NCI-H2029 treated with DMSO at 0.1 percent for 48 hours (cell line): ENCODE results near the gene SCARB2.
"Not testable (repeated sequence)": the region's sequence is repeated elsewhere in the genome, so short reads cannot be mapped to it uniquely, and the experiment has no call there.

Experiments used
- DNase-seq: peaks from one replicate; lab custom pipeline; 2025; lab: John Stamatoyannopoulos, UW

The SCARB2 gene, protein sequence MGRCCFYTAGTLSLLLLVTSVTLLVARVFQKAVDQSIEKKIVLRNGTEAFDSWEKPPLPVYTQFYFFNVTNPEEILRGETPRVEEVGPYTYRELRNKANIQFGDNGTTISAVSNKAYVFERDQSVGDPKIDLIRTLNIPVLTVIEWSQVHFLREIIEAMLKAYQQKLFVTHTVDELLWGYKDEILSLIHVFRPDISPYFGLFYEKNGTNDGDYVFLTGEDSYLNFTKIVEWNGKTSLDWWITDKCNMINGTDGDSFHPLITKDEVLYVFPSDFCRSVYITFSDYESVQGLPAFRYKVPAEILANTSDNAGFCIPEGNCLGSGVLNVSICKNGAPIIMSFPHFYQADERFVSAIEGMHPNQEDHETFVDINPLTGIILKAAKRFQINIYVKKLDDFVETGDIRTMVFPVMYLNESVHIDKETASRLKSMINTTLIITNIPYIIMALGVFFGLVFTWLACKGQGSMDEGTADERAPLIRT

DNA sequence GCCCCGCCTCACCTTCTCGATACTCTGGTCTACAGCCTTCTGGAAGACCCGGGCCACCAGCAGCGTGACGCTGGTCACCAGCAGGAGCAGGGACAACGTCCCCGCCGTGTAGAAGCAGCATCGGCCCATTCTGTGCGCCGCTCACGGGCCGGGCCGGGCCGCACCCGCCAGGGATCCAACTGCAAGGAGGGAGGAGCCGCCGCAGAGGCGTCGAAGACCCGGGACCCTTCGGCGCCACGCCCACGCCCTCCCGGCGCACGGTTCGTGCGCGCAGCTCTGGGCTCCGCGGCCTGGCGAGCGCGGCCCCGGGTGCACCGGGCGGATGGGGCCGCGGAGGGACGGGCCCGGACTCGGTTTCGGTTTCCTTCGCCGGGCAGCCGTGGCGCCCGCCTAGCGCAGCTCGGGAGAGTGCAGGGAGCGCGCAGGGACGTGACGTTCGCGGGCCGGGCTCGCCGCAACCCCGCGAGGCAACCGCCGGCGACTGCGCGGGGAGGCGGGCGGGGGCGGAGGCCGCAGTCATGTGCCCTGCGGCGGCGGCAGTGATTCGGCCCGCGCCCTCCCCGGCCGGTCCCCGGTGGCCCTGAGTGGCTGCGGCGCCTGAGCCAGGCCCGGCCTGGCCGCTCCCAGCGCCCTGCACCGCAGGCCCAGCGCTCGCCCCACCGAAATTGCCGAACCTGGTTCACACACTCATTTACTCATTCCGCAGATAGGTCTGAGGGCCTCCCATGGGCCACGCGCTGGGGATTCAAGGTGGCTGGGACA lies at the start of gene SCARB2:
TSS of gene SCARB2 (minus strand) at position 410 of the 762 bp plus-strand sequence. CDS start at position 129, 281 bp downstream.
- peak; percentile 52 for DNase-seq

DNA sequence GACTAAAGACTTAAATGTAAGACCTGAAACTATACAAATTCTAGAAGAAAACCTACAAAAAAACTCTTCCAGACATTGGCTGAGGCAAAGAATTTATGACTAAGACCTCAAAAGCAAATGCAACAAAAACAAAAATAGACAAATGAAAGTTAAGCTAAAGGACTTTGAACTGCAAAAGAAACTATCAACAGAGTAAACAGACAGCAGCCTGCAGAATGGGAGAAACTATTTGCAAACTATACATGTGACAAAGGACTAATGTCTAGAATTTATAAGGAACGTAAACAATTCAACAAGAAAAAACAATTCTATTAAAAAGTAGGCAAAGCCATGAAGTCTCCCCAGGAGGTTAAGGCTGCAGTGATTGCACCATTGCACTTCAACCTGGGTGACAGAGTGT lies 46.9 kb upstream of the SCARB2 start:
- DNase-seq, result no peak

DNA sequence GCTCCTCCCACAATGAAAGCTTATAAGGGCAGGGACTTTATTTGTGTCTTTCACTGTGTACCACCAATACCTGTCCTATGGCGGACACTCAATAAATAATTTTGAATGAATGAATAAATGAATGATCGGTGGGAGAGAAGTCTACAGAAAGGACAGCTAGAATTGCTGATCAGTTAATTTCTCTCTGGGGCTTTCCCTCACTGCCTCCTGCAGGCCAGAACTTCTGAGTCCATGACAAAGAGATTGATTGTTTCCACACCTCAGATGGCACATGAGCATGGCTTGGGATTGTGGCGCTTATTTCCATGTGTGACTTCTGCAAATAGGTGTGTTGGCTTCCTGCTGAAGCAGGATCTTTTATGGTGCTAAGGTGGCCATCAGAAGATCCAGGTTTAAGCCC lies 44.2 kb upstream of the SCARB2 start:
- no peak for DNase-seq

DNA sequence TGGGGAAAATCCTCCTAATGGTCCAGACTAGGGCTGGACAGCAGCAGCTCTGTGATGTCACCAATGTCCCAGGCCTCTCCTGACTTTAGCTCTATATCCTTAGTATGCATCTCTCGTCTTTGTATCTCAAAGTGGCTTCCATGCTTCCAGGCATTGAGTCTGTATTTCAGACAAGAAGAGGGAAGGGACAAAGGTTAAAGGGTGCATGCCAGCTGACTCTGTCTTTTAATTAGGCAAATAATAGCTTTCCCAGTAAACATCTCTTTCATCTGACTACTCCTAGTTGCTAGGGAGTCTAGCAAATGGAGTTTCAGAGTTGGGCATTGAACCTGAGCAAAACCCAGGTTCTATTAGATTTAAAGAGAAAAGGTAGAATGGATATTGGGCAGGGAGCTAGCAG lies 43.3 kb upstream of the SCARB2 start:
- DNase-seq, result no peak

DNA sequence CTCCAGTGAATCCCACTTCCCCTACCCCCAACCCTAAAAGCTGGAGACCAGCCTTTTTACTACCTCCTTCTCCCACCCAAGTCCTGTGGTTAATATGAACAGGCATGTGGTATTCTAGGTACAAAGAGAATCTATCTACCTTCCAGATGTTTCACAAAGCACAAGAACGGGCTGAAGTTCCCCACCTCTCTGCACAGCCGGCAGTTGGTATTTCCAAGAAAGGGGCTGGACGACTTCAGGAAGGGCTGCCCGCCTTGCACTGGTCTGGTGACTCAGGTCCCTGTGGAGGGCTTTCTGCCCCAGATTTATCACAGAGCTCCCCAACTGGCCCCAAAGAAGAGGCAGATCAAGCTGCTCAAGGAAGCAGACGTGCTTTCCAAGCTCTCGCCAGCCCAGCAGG lies 42.4 kb upstream of the SCARB2 start:
- DNase-seq, result no peak

DNA sequence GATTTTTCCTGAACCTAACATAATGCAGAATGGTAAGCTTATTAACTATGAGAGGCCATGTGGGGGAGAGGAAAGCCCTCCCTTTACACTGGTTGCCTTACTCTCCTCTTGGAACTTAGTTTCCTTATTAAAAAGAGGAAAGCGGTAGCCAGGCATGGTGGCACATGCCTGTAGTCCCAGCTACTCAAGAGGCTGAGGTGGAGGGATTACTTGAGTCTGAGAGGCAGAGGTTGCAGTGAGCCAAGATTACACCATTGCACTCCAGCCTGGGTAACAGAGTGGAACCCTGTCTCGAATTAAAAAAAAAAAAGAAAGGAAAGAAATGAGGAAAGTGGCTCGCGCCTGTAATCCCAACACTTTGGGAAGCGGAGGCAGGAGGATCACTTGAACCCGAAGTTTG lies 39.9 kb upstream of the SCARB2 start:
- no peak for DNase-seq

DNA sequence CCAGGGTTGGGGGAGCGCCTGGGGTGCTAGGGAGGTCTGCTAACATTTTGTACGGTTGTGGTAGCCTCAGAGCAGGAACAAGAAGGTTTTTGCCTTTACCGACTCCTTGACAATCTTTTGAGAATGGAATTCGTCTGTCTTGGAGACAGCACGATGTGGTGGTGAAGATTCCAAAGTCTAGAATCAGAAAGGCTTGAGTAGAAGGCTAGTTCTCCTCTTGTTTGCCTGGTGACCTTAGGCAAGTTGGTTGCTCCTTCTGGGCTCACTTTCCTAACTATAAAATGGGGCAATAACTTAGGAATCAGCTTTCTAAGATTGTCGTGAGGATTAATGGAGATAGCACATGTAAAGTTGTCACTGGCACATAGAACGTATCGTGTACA lies 38.6 kb upstream of the SCARB2 start:
- no peak for DNase-seq

DNA sequence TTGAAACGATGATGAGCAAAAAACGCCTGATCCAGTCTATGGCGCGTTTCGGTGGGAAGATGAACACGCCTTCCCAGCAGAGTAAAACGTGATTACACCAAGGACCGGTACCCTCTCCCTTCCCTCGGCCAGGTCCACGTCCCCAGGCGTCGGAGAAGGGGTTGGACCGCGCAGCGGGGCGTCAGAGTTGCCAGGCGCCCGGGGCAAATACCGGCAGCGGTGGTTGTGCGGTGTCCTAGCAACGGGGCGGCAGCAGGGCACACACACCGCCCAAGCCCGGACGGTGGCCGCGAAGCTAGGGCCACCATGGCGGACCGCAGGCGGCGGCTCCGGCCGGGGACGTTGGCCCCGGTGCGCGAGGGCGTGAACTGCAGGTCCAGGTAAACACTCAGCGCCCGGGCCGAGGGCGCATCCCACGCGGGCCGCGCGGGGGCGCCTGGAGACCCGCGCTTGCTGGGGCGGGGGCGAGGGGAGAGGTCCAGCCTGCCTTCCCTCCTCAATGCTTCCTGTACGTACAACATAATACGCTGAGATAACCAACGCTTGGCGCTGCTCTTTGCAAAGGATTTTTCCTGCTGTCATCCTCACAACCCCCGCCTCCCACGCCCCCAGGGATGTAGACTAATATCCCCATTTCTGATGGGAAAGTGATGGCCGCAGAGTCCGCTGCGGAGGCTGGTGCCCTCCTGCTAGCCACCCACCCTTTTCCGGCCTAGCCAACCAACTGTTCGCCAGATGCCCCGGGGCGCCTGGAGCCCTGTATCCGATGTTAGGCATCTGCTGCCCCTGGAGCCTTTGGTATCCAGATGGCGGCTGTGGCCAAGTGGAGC lies 38.0 kb upstream of the SCARB2 start, which contains the start of gene FAM47E:
TSS of gene FAM47E (plus strand) at position 281 of the 830 bp plus-strand sequence. CDS start at position 307, 26 bp downstream.
- peak; percentile 45 for DNase-seq

DNA sequence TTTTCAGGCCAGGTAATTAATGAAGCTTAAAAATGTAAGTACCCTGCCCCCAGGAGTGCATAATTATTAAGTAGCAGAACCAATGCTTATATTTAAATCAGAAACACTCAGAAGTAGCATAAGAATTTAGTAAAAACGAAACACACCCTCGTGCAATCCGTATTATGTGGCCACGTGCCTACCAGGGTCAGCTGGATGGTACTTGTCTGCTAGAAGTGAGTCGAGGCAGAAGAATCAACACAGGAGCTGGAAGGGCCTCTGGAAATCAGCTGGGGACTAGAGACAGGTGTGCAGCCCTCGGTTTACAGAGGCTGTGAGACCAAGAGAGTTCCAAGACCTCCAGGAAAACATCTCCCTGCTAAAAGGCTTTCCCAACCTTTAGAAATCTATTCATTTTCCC lies 37.3 kb upstream of the SCARB2 start:
- DNase-seq, result no peak

DNA sequence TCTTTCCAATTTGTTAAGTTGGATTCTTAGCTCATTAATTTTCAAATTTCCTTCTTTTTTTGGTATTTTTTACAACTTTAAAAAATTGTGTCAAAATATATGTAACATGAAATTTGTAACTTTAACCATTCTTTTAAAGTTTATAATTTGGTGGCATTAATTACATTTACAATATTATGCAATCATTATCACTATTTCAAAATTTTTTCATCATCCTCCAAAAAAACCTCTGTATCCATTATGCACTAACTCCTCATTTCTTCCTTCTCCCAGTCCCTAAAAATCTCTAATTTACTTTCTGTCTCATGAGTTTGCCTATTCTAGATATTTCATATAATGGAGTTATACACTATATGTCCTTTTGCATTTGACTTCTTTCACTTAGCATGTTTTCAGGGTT lies 33.2 kb upstream of the SCARB2 start:
- DNase-seq, result no peak

DNA sequence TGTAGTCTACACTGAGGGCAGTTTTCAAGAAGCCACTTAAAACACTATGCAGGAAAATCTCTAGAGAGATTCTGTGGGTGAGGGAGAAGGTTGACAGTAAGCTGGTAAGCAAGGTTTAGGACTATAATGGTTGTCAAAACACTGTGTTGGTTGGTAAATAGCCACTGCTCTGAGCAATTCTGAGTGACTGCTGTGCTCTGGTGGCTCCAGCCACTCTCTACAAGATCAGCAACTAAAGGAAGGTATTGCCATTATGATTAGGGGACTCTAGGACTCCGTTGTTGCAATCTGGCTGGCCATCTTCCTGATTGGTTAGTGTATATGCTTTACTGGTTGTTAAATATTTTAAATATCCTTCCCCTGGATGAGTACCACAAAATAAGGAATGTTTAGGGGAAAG lies 32.4 kb upstream of the SCARB2 start:
- no peak for DNase-seq

DNA sequence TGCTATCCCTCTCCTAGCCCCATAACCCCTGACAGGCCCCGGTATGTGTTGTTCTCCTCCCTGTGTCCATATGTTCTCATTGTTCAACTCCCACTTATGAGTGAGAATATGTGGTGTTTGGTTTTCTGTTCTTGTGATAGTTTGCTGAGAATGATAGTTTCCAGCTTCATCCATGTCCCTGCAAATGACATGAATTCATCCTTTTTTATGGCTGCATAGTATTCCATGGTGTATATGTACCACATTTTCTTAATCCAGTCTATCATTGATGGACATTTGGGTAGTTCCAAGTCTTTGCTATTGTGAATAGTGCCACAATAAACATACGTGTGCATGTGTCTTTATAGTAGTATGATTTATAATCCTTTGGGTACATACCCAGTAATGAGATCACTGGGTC lies 30.3 kb upstream of the SCARB2 start:
- DNase-seq, result not testable (repeated sequence)

DNA sequence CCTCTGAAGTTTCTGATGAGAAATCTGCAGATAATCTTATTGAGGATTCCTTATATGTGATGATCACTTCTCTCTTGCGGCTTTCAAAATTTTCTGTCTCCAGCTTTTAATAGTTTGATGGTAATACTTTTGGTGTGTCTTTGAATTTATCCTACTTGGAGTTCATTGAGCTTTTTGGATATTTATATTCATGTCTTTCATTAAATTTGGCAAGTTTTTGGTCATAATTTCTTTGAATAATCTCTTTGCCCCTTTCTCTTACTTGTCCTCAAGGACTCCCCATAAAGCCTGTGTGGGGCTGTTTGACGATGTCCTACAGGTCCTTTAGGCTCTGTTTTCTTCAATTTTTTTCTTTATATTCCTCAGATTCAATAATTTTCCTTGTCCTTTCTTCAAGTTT lies 26.6 kb upstream of the SCARB2 start:
- no peak for DNase-seq

DNA sequence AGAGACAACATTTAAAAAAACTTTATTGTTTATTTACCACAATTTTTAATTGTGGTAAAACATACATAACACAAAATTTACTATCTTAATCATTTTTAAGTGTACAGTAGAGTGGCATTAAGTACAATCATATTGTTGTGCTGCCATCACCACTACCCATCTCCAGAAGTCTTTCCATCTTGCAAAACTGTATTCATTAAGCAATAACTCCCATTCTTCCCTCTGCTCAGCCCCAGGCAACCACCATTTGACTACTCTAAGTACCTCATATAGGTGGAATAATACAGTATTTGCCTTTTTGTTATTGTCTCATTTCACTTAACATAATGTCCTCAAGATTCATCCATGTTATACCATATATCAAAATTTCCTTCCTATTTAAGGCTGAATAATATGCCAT lies 25.1 kb upstream of the SCARB2 start:
- DNase-seq, result no peak

DNA sequence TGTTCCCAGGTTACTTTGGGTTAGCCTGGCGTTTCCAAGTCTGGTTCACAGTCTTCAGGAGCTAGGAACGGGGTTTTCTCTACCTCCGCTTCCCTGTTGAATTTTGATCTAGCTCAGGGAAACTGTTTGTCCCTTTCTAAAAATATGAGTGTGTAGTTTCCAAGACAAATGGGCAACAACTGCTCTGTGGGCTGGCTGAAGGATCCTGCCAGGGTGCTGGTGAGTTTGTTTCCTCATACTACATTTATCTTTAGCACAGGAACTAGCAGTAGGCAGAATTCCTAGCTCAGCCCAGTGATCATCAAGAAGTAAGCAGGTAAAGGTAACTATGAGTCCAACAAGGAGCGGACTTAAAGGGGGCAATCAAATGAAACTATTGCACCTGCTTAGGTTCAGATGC lies 24.6 kb upstream of the SCARB2 start:
- DNase-seq, result no peak

DNA sequence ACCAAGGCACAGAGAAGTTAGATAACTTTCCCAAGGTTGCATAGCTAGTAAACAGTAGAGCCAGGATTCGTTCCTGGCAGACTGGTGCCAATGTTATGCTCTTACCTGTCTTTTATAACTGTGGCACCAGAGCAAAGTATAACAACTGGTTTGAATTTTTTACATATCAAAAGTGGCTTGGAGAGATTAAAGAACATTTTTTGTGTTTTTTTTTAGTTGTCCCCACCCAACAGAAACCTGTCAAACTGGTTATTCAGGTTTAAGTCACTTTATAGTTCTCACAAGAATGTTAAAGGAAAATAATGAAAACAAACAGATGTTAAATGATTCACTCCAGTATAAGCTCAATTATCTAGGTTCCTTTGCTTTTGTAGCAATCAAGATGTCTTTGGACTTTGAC lies 22.3 kb upstream of the SCARB2 start:
- no peak for DNase-seq

DNA sequence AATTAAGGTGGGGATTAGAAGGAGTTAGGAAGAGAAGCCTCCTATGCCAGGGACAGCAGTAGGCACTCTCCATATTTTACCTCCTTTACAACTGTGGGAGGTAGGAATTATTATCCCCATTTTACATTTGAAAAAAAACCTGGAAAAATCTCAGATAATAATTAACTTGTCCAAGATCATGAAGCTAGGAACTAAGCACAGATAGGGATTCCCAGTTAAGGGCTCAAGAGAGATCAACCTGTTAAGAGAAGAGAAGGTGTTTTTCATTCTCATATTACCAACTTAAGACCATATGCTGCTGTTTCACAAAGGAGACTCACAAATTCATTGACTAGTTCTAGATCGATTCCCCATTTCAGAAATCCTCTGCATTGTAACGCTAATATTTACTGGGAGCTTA lies 21.8 kb upstream of the SCARB2 start:
- no peak for DNase-seq

DNA sequence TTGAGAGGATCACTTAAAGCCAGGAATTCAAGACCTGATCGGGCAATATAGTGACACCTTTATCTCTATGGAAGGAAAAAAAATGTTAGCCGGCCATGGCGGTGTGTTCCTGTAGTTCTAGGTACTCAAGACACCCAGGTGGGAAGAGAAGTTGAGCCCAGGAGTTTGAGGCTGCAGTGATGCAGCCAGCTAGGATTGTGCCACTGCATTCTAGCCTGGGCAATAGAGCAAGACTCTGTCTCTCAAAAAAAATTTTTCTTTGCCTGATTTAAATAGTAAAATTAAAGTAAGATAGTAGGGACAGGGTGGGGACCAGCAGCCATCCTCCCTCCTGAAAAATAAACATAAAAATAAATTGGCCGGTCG lies 21.0 kb upstream of the SCARB2 start:
- DNase-seq, result no peak

DNA sequence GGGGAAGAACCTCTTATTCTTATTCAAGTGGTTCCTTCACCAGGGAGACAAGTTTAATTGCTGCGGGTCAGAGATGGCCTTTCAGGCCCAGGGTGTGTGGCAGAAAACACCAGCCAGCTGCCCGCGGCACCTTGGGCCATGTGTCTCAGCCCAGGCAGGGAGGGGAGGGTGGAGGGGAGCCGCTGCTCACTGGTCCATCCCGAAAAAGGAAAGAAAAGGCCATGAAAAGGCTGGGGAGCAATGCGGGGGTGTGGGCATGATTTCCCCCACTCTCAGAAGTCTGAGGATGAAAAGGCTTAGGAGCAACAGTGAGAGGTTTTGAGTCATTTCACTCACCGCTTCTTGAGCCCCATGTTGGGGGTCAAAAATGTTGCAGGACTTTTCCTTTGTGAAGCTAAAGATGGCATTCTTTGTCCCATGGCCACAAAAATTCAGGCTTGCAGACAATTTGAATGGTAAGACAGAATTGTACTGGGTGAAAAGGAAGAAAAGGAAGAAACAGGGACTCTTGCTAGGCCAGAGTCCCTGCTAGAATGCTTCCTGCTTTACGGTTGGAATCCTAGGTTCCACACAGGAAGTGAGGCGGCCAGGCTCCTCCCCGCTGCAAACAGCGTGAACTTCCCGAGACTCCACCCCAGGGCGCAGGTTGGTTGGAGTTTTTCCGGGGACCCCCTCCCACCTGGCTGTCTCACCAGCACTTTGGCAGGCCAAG lies 20.5 kb upstream of the SCARB2 start:
- DNase-seq, result no peak

DNA sequence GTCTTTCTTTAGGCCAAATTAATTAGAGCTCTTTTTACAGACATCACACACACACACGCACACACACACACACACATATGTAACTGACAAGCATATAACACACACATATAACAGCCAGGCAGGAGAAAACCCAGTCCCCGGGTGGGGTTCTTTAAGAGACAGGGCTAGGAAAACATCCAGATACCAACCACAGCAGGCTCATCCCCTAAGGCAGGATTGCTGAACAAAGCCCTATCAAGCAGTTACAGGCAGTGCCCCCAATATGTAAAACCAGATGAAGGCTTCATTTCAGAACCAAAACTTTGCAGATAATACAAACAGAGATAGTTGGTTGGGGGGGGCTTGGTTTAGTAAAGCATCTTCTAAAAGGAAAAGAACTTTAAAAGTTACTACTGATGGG lies 19.9 kb upstream of the SCARB2 start:
- DNase-seq, result no peak

DNA sequence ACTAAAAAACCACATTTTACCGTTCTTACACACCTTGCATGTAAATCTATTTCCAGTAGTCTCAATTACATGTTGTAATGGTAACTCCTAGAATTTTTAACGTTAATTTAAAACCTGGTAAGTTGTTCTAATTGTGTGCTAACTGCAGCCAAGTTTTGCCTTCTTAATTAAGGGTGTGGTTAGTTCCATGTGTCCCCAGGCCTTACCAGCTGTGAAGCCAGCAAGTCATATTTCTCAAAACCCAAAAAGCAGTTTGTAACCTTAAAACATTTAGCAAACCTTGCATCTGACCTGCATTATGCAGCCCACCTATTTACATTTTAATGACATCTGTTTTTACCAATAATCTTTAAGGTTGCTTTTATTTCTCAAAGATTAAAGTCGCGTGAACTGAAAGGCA lies 19.5 kb upstream of the SCARB2 start:
- no peak for DNase-seq

DNA sequence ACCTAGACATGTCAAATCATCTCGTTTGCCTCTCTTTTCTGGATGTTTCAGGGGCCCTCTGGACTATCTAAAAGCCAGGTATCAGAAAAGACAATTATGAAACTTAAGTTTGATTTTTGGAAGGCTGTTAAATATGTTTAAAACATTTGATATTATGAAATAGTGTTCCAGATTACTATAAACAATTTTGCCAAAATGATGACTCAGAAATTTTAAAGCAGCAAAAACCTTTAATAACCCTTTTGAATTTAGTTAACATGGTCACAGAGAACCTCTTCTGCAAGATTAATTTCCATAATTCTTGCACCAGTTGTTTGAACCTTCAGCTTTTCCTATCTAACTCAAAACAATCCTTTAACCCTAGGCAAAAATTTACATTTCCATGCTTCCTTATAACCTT lies 19.1 kb upstream of the SCARB2 start:
- DNase-seq, result no peak
